ENCODE data around the gene ADAMTSL3. TPM values are rescaled to one million over a fixed set of nuclear protein-coding genes. Genes with fewer than 3 reads are reported as not detected.

Gene ADAMTSL3
- total and polyA plus RNA-seq, 8 donors = 0.54 to 19.2 (median 6.1) TPM

GRCh38 chr15:83688201-83688600 is 34.3 kb downstream of the ADAMTSL3 start:
- intact Hi-C loops (cut with DNase I) = no loop called here
- H3K4me3 ChIP-seq = no peak overlapping the region
- H3K36me3 ChIP-seq = no peaks in the 10 kb centered on the region
- no peak for ATAC-seq
- H3K27ac ChIP-seq = no peak overlapping the region
- TF ChIP-seq CTCF (IDR thresholded peaks at IDR 0.05) = no peak
- H3K27me3 ChIP-seq = no peaks in the 10 kb centered on the region
- no peaks in the 10 kb centered on the region for H3K9me3 ChIP-seq
- FAIRE-seq = no peak
- no peak for DNase-seq
- 86 to 88% methylated on average over 4 of the region's 4 CpGs for WGBS, 2 donors
- no peaks in the 10 kb centered on the region for H3K4me1 ChIP-seq

- intact Hi-C loops (cut with DNase I) = no loop called here
- no peak overlapping the region for H3K4me3 ChIP-seq
- WGBS, 2 donors = 85 to 86% methylated on average over 4 of the region's 4 CpGs
- FAIRE-seq (no peak), DNase-seq (no peak), ATAC-seq (no peak)
- H3K9me3 ChIP-seq = no peaks in the 10 kb centered on the region
- H3K27ac ChIP-seq = no peak overlapping the region
- H3K4me1 ChIP-seq = no peaks in the 10 kb centered on the region
- H3K27me3 ChIP-seq = no peaks in the 10 kb centered on the region
- no peak for TF ChIP-seq CTCF (IDR thresholded peaks at IDR 0.05)
- no peaks in the 10 kb centered on the region for H3K36me3 ChIP-seq
Measured at GRCh38 chr15:83690676-83691075, 36.8 kb downstream of the ADAMTSL3 start.

GRCh38 chr15:83692746-83693581 is 39.0 kb downstream of the ADAMTSL3 start:
- no peaks in the 10 kb centered on the region for H3K36me3 ChIP-seq
- ATAC-seq (no peak), DNase-seq (no peak), FAIRE-seq (no peak)
- H3K27ac ChIP-seq = no peak overlapping the region
- intact Hi-C loops (cut with DNase I) = no loop called here
- 60 to 66% methylated on average over 10 of the region's 10 CpGs for WGBS, 2 donors
- H3K4me1 ChIP-seq = no peaks in the 10 kb centered on the region
- H3K9me3 ChIP-seq = no peaks in the 10 kb centered on the region
- no peak overlapping the region for H3K4me3 ChIP-seq
- TF ChIP-seq CTCF (IDR thresholded peaks at IDR 0.05) = no peak
- H3K27me3 ChIP-seq = no peaks in the 10 kb centered on the region

GRCh38 chr15:83694015-83694414 is 40.1 kb downstream of the ADAMTSL3 start:
- intact Hi-C loops (cut with DNase I) = no loop called here
- Histone ChIP-seq H3K36me3 (no peaks in the 10 kb centered on the region), H3K4me3 (no peak overlapping the region), H3K9me3 (no peaks in the 10 kb centered on the region), H3K27ac (no peak overlapping the region), H3K4me1 (no peaks in the 10 kb centered on the region), H3K27me3 (no peaks in the 10 kb centered on the region)
- no peak for TF ChIP-seq CTCF (IDR thresholded peaks at IDR 0.05)
- no peak for DNase-seq
- 74 to 76% methylated on average over 9 of the region's 9 CpGs for WGBS, 2 donors
- no peak for FAIRE-seq
- peak in 2 of 4 donors; percentile 29 to 46 for ATAC-seq

- ATAC-seq (no peak), DNase-seq (no peak), FAIRE-seq (no peak)
- Histone ChIP-seq H3K9me3 (no peaks in the 10 kb centered on the region), H3K27me3 (no peaks in the 10 kb centered on the region), H3K4me1 (no peaks in the 10 kb centered on the region), H3K36me3 (no peaks in the 10 kb centered on the region), H3K4me3 (no peak overlapping the region), H3K27ac (no peak overlapping the region)
- WGBS, 2 donors = 77 to 84% methylated on average over 5 of the region's 5 CpGs
- intact Hi-C loops (cut with DNase I) = no loop called here
- no peak for TF ChIP-seq CTCF (IDR thresholded peaks at IDR 0.05)
Measured at GRCh38 chr15:83694536-83694935, 40.6 kb downstream of the ADAMTSL3 start.
